Glutamatergic neuron (in vitro differentiated cells): ENCODE data around the gene TRAF1. TPM values are rescaled to one million over a fixed set of nuclear protein-coding genes. Genes with fewer than 3 reads are reported as not detected.

Source experiments
- DNase-seq: peaks from one replicate; pipeline ENCODE4 v3.0.0; 2022
- H3K27ac Mint-ChIP-seq: one replicate; pipeline ENCODE4 v1.8.0; 2020; ENCODE audit warnings: mild to moderate bottlenecking, mixed read lengths, inconsistent platforms; ENCODE audit not compliant: unreplicated experiment
- H3K27me3 Mint-ChIP-seq: one replicate; pipeline ENCODE4 v1.8.0; 2020; ENCODE audit warnings: mild to moderate bottlenecking, moderate library complexity, mixed read lengths, inconsistent platforms; ENCODE audit not compliant: unreplicated experiment
- H3K36me3 Mint-ChIP-seq: one replicate; pipeline ENCODE4 v1.8.0; 2020; ENCODE audit warnings: mild to moderate bottlenecking, mixed read lengths, inconsistent platforms; ENCODE audit not compliant: unreplicated experiment
- H3K4me1 Mint-ChIP-seq: one replicate; pipeline ENCODE4 v1.8.0; 2020; ENCODE audit warnings: mild to moderate bottlenecking, low read depth, mixed read lengths, inconsistent platforms; ENCODE audit not compliant: unreplicated experiment
- H3K4me3 Mint-ChIP-seq: one replicate; pipeline ENCODE4 v1.8.0; 2020; ENCODE audit warnings: mild to moderate bottlenecking, mixed read lengths, inconsistent platforms; ENCODE audit not compliant: unreplicated experiment
- H3K9me3 Mint-ChIP-seq: one replicate; pipeline ENCODE4 v1.8.0; 2020; ENCODE audit warnings: mild to moderate bottlenecking, moderate library complexity, mixed read lengths, inconsistent platforms; ENCODE audit not compliant: unreplicated experiment
- total RNA-seq: library from RNA; stranded (reverse); fragmentation: NEBNext Ultra II Directional; extraction: Animal tissue kit (Norgen Biotek cat#: 25700); gene quantifications from one replicate; pipeline ENCODE4 v1.2.1, GENCODE V29; 2021; ENCODE audit not compliant: unreplicated experiment
- TF ChIP-seq, protein P1 (sequence below): fragments of 200-600 bp; sonication (generic); IDR thresholded peaks from one replicate; pipeline ENCODE4 v1.5.0; 2021; ENCODE audit not compliant: partially characterized antibody, unreplicated experiment

TRAF1 gene
- total RNA-seq, 1 donor from 2014 or later = 1.6 TPM

DNA sequence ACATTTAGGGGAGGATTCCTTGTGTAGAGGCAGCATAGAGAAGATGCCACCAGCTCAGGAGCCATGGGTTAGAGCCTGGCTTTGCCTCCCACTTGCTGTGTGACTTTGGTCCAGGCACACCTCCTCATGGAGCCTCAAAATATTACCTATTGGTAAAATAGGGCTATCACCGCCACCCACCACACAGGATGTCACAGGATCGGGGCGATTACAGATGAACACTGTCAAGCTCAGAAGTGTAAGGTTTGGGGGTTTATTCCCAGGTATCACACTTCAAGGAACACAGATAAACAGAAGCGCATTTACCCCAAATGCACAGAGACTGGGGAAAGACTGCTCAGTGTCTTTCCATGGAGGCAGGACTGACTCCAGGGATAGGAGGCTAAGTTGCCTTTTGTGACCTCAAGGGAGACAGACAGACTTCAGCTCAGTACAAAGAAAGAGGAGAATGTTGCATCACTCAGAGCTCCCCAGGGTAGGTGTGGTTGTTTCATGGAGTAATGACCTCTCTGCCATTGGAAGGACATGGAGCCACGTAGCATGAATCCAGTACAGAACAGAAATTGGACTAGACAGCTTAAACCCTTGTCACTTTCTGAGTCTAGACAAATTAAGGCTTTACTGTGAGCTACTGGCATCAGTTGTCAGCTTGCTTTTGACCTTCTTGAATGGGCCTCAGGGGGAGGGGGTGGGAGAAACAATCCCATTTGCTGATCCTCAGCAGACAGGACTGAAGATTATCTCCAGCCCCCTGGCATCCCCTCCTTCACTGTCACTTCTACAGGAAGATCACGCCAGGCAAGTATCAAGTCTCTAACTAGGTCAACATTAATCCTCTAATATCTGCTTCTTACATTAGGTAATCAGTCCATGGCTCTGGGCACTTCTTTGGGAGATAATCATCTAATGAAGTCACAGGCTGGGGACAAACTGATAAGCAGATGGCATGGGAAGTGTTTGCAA is 6.5 kb downstream of the TRAF1 start:
- Mint-ChIP-seq H3K4me1 (peaks cover 16% of the 10 kb centered on the region), H3K4me3 (no peak overlapping the region), H3K27me3 (no peaks in the 10 kb centered on the region), H3K9me3 (peaks cover 1% of the 10 kb centered on the region), H3K27ac (no peak overlapping the region), H3K36me3 (no peaks in the 10 kb centered on the region)
- TF ChIP-seq, protein P1, sequence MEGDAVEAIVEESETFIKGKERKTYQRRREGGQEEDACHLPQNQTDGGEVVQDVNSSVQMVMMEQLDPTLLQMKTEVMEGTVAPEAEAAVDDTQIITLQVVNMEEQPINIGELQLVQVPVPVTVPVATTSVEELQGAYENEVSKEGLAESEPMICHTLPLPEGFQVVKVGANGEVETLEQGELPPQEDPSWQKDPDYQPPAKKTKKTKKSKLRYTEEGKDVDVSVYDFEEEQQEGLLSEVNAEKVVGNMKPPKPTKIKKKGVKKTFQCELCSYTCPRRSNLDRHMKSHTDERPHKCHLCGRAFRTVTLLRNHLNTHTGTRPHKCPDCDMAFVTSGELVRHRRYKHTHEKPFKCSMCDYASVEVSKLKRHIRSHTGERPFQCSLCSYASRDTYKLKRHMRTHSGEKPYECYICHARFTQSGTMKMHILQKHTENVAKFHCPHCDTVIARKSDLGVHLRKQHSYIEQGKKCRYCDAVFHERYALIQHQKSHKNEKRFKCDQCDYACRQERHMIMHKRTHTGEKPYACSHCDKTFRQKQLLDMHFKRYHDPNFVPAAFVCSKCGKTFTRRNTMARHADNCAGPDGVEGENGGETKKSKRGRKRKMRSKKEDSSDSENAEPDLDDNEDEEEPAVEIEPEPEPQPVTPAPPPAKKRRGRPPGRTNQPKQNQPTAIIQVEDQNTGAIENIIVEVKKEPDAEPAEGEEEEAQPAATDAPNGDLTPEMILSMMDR = no peak
- no peak for DNase-seq

DNA sequence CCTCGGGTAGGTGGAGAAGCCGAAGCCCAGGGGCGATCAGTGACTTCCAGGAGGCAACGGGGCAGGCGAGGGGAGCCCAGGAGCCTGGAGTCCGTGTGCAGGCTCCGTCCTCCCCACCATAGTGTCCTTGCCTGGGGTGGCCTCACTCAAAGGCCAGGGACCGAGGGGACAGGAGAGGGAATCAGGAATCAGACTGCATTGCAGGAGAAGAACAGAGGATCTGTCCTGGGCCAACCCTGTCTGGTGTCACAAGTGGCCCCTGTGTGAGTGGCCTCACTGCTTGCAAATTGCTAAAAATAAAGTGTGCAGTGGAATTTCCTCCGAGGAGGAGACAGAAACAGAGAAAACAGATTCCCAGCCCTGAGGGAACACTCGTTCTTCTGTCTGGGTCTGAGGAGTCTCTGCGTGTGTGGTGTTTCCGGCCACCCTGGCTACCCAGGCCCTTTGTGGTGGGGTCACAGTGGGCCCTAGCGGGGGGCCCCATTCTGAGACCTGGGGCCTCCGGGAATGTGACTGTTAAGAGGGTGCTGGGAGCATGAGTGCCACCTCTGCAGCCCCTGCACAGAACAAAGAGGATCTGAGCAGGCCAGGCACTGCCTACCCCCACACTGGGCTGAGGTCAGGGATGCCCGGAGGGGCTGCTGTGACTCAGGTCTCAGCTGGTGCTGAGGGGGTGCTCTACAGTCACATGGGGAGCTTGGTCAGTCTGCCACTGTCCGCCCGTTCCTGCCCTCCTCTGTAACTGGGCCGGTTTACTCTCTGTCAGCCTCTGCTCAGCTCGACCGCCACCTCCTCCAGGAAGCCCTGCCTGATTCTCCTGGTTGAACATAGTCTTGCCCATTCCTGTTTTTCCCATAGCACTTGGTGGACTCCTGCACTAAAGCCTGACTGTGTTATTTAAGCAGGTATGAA is 7.4 kb downstream of the TRAF1 start:
- H3K27me3 Mint-ChIP-seq = no peaks in the 10 kb centered on the region
- H3K4me3 Mint-ChIP-seq = no peak overlapping the region
- TF ChIP-seq, protein P1 = no peak
- H3K9me3 Mint-ChIP-seq = peaks cover 1% of the 10 kb centered on the region
- H3K36me3 Mint-ChIP-seq = no peaks in the 10 kb centered on the region
- H3K4me1 Mint-ChIP-seq = peaks cover 16% of the 10 kb centered on the region
- DNase-seq = no peak
- H3K27ac Mint-ChIP-seq = no peak overlapping the region

DNA sequence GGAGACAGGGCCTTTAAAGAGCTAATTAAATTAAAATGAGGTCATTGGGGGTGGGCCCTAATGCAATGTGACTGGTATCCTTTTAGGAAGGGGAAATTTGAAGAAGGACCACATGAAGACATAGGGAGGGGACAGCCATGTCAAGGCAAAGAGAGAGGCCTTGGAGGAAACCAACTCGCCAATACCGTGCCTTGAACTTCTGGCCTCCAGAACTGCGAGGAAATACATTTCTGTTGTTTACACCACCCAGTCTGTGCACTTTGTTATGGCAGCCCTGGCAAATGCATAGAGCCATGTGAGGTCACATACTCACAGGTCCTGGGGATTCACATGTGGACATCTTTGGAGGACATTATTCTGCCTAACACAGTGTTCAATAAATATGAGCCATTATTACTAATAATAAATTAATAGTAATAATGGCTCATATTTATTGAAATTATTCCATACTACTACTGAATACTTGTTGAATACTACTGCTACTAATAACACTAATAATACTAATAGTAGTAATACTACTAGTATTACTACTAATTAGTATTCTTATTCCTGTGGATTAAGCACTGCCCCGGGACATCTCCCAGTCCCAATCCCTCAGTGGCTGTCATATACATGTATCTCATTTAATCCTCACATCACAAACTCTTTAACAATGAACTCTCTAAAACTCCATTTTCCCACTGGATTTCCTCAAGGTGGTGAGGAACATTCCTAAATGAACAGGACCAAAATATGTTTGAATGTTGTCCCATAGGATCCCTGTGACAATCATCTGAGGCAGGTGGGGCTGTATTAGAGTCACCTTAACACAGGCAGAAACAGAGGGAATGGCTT is 8.4 kb downstream of the TRAF1 start:
- TF ChIP-seq, protein P1 = no peak
- H3K36me3 Mint-ChIP-seq = no peaks in the 10 kb centered on the region
- DNase-seq = no peak
- H3K4me3 Mint-ChIP-seq = no peak overlapping the region
- H3K9me3 Mint-ChIP-seq = peaks cover 1% of the 10 kb centered on the region
- no peak overlapping the region for H3K27ac Mint-ChIP-seq
- no peaks in the 10 kb centered on the region for H3K27me3 Mint-ChIP-seq
- H3K4me1 Mint-ChIP-seq = peaks cover 16% of the 10 kb centered on the region

DNA sequence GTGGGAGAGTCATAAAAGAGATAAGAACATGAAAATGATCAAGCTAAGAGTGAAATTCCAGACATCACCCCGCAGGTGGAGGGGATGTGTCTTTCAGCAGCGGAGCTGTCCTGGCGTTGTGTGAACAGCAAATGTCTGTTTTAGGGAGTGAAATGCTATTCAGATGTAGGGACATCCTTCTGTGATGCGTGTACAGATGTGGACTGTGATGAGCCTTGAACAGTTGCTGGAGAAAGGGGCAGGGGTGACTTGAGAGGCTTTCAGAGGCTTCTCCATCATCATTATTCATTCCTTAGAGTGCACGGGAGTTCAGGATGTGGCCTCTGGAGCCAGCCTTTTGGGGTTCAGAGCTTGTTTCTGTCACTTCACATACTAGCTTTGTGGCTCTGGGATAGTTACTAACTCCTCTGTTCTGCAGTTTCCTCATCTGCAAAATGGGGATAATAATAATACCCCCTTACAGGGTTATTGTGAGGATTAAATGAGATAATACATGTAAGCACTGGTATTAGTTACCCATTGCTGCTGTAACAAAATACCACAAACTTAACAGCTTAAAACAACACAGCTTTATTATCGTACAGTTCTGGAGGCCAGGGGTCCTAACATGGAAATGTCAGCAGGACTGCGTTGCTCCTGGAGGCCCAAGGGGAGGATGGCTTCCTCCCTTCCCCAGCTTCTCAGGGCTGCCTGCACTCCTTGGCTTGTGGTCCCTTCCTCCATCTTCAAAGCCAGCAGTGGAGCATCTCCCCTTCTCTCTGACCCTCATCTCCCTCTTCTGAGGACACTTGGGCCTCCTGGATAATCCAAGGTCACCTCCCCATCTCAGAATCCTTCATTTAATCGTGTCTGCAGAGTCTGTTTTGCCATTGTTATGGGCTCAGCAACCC is 9.4 kb downstream of the TRAF1 start:
- H3K27ac Mint-ChIP-seq = no peak overlapping the region
- no peak overlapping the region for H3K4me3 Mint-ChIP-seq
- peaks cover 16% of the 10 kb centered on the region for H3K4me1 Mint-ChIP-seq
- H3K27me3 Mint-ChIP-seq = no peaks in the 10 kb centered on the region
- H3K36me3 Mint-ChIP-seq = no peaks in the 10 kb centered on the region
- H3K9me3 Mint-ChIP-seq = peaks cover 1% of the 10 kb centered on the region
- DNase-seq = no peak
- TF ChIP-seq, protein P1 = no peak
